Right lobe of liver (tissue), 6 donors: ENCODE results near the gene ACO2. TPM values are rescaled to one million over a fixed set of nuclear protein-coding genes. Genes with fewer than 3 reads are reported as not detected.
A peak's percentile ranks its signal among the peaks of the same experiment; 100 is the strongest.

Experiments used
- ATAC-seq, 4 donors: fragments of 200-7000 bp; cut with Tn5 transposase; one replicate each; pipeline ENCODE4 v1.9.1; 2020; ENCODE audit warnings: mild to moderate bottlenecking in 4 of 4, moderate library complexity in 4 of 4
- DNase-seq, 3 donors: peaks; one replicate each; pipeline ENCODE4 v3.0.0-alpha.2; 2020
- H3K27ac ChIP-seq, 3 donors: fragments of 200-600 bp; one replicate each; pipeline ENCODE4 v1.8.0; 2022
- H3K27me3 ChIP-seq, 2 donors: fragments of 200-600 bp; one replicate each; pipeline ENCODE4 v1.8.0; 2022
- H3K36me3 ChIP-seq, 4 donors: fragments of 200-600 bp; sonication (generic) in 1 of 4; one replicate each; pipeline versions ENCODE4 v1.5.1 to v1.8.0; 2017 to 2022; ENCODE audit warnings: control low read depth in 1 of 4
- H3K4me1 ChIP-seq, 4 donors: fragments of 200-600 bp; sonication (generic) in 1 of 4; one replicate each; pipeline versions ENCODE4 v1.5.1 to v1.8.0; 2017 to 2022; ENCODE audit warnings: control low read depth in 1 of 4
- H3K4me3 ChIP-seq, 3 donors: fragments of 200-600 bp; one replicate each; pipeline ENCODE4 v1.8.0; 2022
- H3K9me3 ChIP-seq, 4 donors: fragments of 200-600 bp; sonication (generic) in 1 of 4; one replicate each; pipeline versions ENCODE4 v1.5.1 to v1.8.0; 2017 to 2022; ENCODE audit warnings: control low read depth in 1 of 4
- POLR2A ChIP-seq: fragments of 450-650 bp; IDR thresholded peaks from one replicate; pipeline ENCODE4 v1.6.1; 2017; ENCODE audit warnings: antibody characterized with exemption, mild to moderate bottlenecking
- WGBS: methylation state at CpG from one replicate; pipeline ENCODE4 v1.1.6; 2018; ENCODE audit warnings: low coverage, low lambda C conversion rate; ENCODE audit not compliant: insufficient coverage; ENCODE audit errors: missing lambda C conversion rate; 5-methylcytosine and 5-hydroxymethylcytosine counted together
- intact Hi-C, 2 donors: fragments of 100-400 bp; cut with DNase I; formaldehyde crosslinking; loops; one replicate each; pipeline versions ENCODE4 v1.11.2 to v1.14.1; 2022
- total RNA-seq, 6 experiments: library from RNA; depleted of rRNA in 2 of 6; stranded (reverse); fragments of >200 nt in 2 of 6; fragmentation: NEBNext Ultra II Directional in 3 of 6; extraction: Animal tissue kit (Norgen Biotek cat#: 25700) in 3 of 6; gene quantifications; one replicate each; pipeline versions ENCODE4 v1.1.0 to v1.2.4, GENCODE V29; 2016 to 2023
- TF ChIP-seq, protein P1 (sequence below), 4 donors: fragments of 200-600 bp in 3 of 4; fragments of 450-650 bp in 1 of 4; IDR thresholded peaks; one replicate each; pipeline versions ENCODE4 v1.5.1 to v1.8.0; 2016 to 2022; ENCODE audit warnings: antibody characterized with exemption in 4 of 4, mild to moderate bottlenecking in 2 of 4
- donor health status: DM: no; HTN: yes; CAD: no.
- donor health status: DM: no; HTN: no; CAD: no.
- donor health status: DM: no; HTN: no; CAD: no.
- donor health status: DM: no; HTN: yes; CAD: no.
- donor health status: DM: no; HTN: yes; CAD: no.

ACO2 gene
- total RNA-seq, 6 experiments from 2014 or later = 62.6 to 135 (median 66.8) TPM

GRCh38 chr22:41444360-41445128 is 24.4 kb upstream of the ACO2 start:
- ATAC-seq = peak; percentile 53 to 69 (median 62)
- H3K36me3 ChIP-seq = peaks cover 0 to 24% (median 9%) of the 10 kb centered on the region in 4 donors
- peak; percentile 93 for DNase-seq
- WGBS = 0% methylated on average over 25 of the region's 35 CpGs
- TF ChIP-seq, protein P1, sequence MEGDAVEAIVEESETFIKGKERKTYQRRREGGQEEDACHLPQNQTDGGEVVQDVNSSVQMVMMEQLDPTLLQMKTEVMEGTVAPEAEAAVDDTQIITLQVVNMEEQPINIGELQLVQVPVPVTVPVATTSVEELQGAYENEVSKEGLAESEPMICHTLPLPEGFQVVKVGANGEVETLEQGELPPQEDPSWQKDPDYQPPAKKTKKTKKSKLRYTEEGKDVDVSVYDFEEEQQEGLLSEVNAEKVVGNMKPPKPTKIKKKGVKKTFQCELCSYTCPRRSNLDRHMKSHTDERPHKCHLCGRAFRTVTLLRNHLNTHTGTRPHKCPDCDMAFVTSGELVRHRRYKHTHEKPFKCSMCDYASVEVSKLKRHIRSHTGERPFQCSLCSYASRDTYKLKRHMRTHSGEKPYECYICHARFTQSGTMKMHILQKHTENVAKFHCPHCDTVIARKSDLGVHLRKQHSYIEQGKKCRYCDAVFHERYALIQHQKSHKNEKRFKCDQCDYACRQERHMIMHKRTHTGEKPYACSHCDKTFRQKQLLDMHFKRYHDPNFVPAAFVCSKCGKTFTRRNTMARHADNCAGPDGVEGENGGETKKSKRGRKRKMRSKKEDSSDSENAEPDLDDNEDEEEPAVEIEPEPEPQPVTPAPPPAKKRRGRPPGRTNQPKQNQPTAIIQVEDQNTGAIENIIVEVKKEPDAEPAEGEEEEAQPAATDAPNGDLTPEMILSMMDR (IDR thresholded peaks at IDR 0.05) = no peak
- no peak for TF ChIP-seq POLR2A
- H3K4me3 ChIP-seq = peak overlapping the region; percentile 72 to 96 (median 95)
- H3K27me3 ChIP-seq = no peaks in the 10 kb centered on the region
- peaks cover 0 to 48% (median 15%) of the 10 kb centered on the region in 4 donors for H3K4me1 ChIP-seq
- intact Hi-C loops = no loop called here
- H3K9me3 ChIP-seq = no peaks in the 10 kb centered on the region
- peak overlapping the region; percentile 98 to 100 (median 99) for H3K27ac ChIP-seq

GRCh38 chr22:41445129-41446056 is 23.5 kb upstream of the ACO2 start:
- H3K27me3 ChIP-seq = no peaks in the 10 kb centered on the region
- no peaks in the 10 kb centered on the region for H3K9me3 ChIP-seq
- TF ChIP-seq, protein P1 (IDR thresholded peaks at IDR 0.05) = no peak
- TF ChIP-seq POLR2A = no peak
- intact Hi-C loops = no loop called here
- 0% methylated on average over 21 of the region's 22 CpGs for WGBS
- peaks cover 0 to 20% (median 9%) of the 10 kb centered on the region in 4 donors for H3K36me3 ChIP-seq
- peak overlapping the region; percentile 72 to 96 (median 95) for H3K4me3 ChIP-seq
- peaks cover 0 to 40% (median 12%) of the 10 kb centered on the region in 4 donors for H3K4me1 ChIP-seq
- H3K27ac ChIP-seq = peak overlapping the region; percentile 98 to 100 (median 99)
- DNase-seq (peak; percentile 28 to 58 (median 54)), ATAC-seq (no peak)

GRCh38 chr22:41446057-41446501 is 22.8 kb upstream of the ACO2 start:
- Histone ChIP-seq H3K36me3 (peaks cover 0 to 17% (median 6%) of the 10 kb centered on the region in 4 donors), H3K4me1 (peaks cover 0 to 34% (median 10%) of the 10 kb centered on the region in 4 donors), H3K9me3 (no peaks in the 10 kb centered on the region), H3K27ac (peak overlapping the region; percentile 98 to 100 (median 99)), H3K27me3 (no peaks in the 10 kb centered on the region), H3K4me3 (peak overlapping the region; percentile 72 to 96 (median 95))
- TF ChIP-seq, protein P1 (IDR thresholded peaks at IDR 0.05) = no peak
- TF ChIP-seq POLR2A = no peak
- WGBS = under 1% methylated on average over 12 of the region's 34 CpGs
- DNase-seq = peak; percentile 47 to 66 (median 62)
- intact Hi-C loops = no loop called here
- no peak for ATAC-seq

- intact Hi-C loops = no loop called here
- TF ChIP-seq, protein P1 (IDR thresholded peaks at IDR 0.05) = no peak
- peak; percentile 100 for TF ChIP-seq POLR2A
- WGBS = 0% methylated on average over 16 of the region's 85 CpGs
- H3K4me1 ChIP-seq = peaks cover 0 to 29% (median 7%) of the 10 kb centered on the region in 4 donors
- H3K9me3 ChIP-seq = no peaks in the 10 kb centered on the region
- H3K4me3 ChIP-seq = peak within 1 kb of the TSS; percentile 72 to 96 (median 95)
- DNase-seq (peak; percentile 97), ATAC-seq (peak; percentile 71 to 75 (median 74))
- H3K27ac ChIP-seq = peak within 1 kb of the TSS; percentile 98 to 100 (median 99)
- no peaks in the 10 kb centered on the region for H3K27me3 ChIP-seq
- H3K36me3 ChIP-seq = peaks cover 0 to 14% (median 4%) of the 10 kb centered on the region in 4 donors
These were observed 22.1 kb upstream of the ACO2 start, which contains the start of gene TOB2 for GRCh38 chr22:41446639-41447434. TOB2 (minus strand) TSS chr22:41446801; CDS start chr22:41437345, 9,456 bp downstream.
